Measurements from ENCODE around the gene ARMCX6. TPM values are rescaled to one million over a fixed set of nuclear protein-coding genes. Genes with fewer than 3 reads are reported as not detected.

ARMCX6 gene
- polyA plus RNA-seq, 3 donors: 20.9 to 29.9 (median 21.1) TPM

DNA sequence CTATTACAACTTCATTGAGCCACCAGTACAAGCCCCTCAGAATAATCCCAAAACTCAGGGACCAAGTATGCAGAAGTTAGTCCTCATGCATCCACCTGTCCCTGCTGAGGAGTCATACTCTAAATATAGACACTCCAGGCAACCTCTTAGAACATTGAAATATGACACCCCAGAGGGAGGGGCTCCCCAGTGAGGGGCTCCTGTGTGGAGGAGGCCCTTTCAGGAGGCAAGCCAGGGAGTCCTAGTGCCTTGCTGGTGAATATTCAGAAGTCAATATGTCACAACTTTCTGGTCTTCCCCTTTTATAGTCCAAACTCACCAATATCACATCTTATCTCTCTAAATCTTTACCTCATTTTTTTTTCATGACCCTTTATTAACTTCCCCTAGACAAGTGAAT lies 1.6 kb upstream of the ARMCX6 start:
- Histone ChIP-seq H3K4me1 (ENCODE audit: control insufficient read depth in 1 of 2, insufficient read depth in 2 of 2, low read length in 2 of 2) (peaks cover 11 to 17% of the 10 kb centered on the region in 2 donors), H3K4me2 (replicated peaks; ENCODE audit: extremely low read depth, low read length, poor library complexity, severe bottlenecking) (no peak overlapping the region), H3K27ac (ENCODE audit: low read depth in 1 of 2, low read length in 2 of 2) (no peak overlapping the region), H3K9ac (ENCODE audit: insufficient read depth, low read length, poor library complexity, severe bottlenecking) (no peak overlapping the region), H3K4me3 (replicated peaks in 1 of 3; ENCODE audit: low read depth in 2 of 3, low read length in 3 of 3) (no peak overlapping the region), H3K9me3 (replicated peaks in 1 of 2; ENCODE audit: control insufficient read depth in 1 of 2, insufficient read depth in 1 of 2, low read length in 2 of 2) (no peaks in the 10 kb centered on the region), H3K79me2 (ENCODE audit: insufficient read depth, low read length) (peaks cover 13% of the 10 kb centered on the region), H2AFZ (ENCODE audit: insufficient read depth, low read depth, low read length, poor library complexity, severe bottlenecking) (no peak overlapping the region), H3K36me3 (replicated peaks in 1 of 2; ENCODE audit: control insufficient read depth in 1 of 2, insufficient read depth in 2 of 2, low read length in 2 of 2) (no peaks in the 10 kb centered on the region), H3K27me3 (ENCODE audit: control insufficient read depth in 2 of 2, insufficient read depth in 2 of 2, low read length in 2 of 2) (no peaks in the 10 kb centered on the region), H4K20me1 (ENCODE audit: insufficient read depth, low read length) (no peaks in the 10 kb centered on the region)
- TF ChIP-seq, protein P1, sequence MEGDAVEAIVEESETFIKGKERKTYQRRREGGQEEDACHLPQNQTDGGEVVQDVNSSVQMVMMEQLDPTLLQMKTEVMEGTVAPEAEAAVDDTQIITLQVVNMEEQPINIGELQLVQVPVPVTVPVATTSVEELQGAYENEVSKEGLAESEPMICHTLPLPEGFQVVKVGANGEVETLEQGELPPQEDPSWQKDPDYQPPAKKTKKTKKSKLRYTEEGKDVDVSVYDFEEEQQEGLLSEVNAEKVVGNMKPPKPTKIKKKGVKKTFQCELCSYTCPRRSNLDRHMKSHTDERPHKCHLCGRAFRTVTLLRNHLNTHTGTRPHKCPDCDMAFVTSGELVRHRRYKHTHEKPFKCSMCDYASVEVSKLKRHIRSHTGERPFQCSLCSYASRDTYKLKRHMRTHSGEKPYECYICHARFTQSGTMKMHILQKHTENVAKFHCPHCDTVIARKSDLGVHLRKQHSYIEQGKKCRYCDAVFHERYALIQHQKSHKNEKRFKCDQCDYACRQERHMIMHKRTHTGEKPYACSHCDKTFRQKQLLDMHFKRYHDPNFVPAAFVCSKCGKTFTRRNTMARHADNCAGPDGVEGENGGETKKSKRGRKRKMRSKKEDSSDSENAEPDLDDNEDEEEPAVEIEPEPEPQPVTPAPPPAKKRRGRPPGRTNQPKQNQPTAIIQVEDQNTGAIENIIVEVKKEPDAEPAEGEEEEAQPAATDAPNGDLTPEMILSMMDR (IDR thresholded peaks at IDR 0.05): no peak
- Mint-ChIP-seq H3K9me3 (peaks cover 0 to 2% (median 1%) of the 10 kb centered on the region in 7 donors), H3K4me3 (no peak overlapping the region), H3K4me1 (peaks cover 18% of the 10 kb centered on the region), H3K36me3 (peaks cover 3 to 4% of the 10 kb centered on the region in 2 donors), H3K27ac (peak overlapping the region in 1 of 7 donors; percentile 46), H3K27me3 (ENCODE audit: low read depth in 3 of 3) (peaks cover 0 to 10% (median 0%) of the 10 kb centered on the region in 3 donors)
- intact Hi-C loops (cut with micrococcal nuclease): no loop called here
- peak in 1 of 3 donors; percentile 23 for DNase-seq

DNA sequence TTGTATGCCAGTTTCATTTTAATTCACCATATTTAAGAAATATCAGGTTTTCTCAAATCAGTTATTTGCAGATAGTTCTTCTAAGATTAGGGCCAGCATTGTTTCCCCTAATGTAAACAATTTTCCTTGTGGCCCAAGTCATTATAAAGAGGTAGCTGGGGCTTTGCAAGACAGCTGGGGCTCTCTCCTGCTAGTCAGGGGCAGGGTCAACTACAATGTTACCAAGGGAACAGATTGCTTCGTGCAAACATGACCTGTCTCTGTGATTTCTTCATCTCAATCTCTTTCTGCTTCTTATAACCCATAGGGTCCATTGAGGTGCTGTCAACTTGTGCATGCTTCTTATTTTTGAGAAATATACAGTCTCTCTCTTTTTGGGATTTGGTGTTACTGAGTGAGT lies 12.1 kb downstream of the ARMCX6 start:
- no CpG with 5 or more reads among the region's 1 CpG for WGBS (ENCODE audit: insufficient coverage)
- Histone ChIP-seq H3K4me1 (ENCODE audit: control insufficient read depth in 1 of 2, insufficient read depth in 2 of 2, low read length in 2 of 2) (no peaks in the 10 kb centered on the region), H4K20me1 (ENCODE audit: insufficient read depth, low read length) (no peaks in the 10 kb centered on the region), H3K4me2 (replicated peaks; ENCODE audit: extremely low read depth, low read length, poor library complexity, severe bottlenecking) (no peak overlapping the region), H2AFZ (ENCODE audit: insufficient read depth, low read depth, low read length, poor library complexity, severe bottlenecking) (no peak overlapping the region), H3K9ac (ENCODE audit: insufficient read depth, low read length, poor library complexity, severe bottlenecking) (no peak overlapping the region), H3K9me3 (replicated peaks in 1 of 2; ENCODE audit: control insufficient read depth in 1 of 2, insufficient read depth in 1 of 2, low read length in 2 of 2) (no peaks in the 10 kb centered on the region), H3K36me3 (replicated peaks in 1 of 2; ENCODE audit: control insufficient read depth in 1 of 2, insufficient read depth in 2 of 2, low read length in 2 of 2) (no peaks in the 10 kb centered on the region), H3K27me3 (ENCODE audit: control insufficient read depth in 2 of 2, insufficient read depth in 2 of 2, low read length in 2 of 2) (peaks cover 0 to 2% of the 10 kb centered on the region in 2 donors), H3K4me3 (replicated peaks in 1 of 3; ENCODE audit: low read depth in 2 of 3, low read length in 3 of 3) (no peak overlapping the region), H3K27ac (ENCODE audit: low read depth in 1 of 2, low read length in 2 of 2) (no peak overlapping the region), H3K79me2 (ENCODE audit: insufficient read depth, low read length) (no peaks in the 10 kb centered on the region)
- DNase-seq: no peak
- Mint-ChIP-seq H3K4me3 (peak overlapping the region in 1 of 2 donors; percentile 15), H3K4me1 (no peaks in the 10 kb centered on the region), H3K27ac (no peak overlapping the region), H3K9me3 (no peaks in the 10 kb centered on the region), H3K36me3 (no peaks in the 10 kb centered on the region), H3K27me3 (ENCODE audit: low read depth in 3 of 3) (peaks cover 0 to 6% (median 2%) of the 10 kb centered on the region in 3 donors)
- TF ChIP-seq, protein P1 (IDR thresholded peaks at IDR 0.05): no peak
- intact Hi-C loops (cut with micrococcal nuclease): no loop called here
